ENCODE results near the gene ANKHD1.

DNA sequence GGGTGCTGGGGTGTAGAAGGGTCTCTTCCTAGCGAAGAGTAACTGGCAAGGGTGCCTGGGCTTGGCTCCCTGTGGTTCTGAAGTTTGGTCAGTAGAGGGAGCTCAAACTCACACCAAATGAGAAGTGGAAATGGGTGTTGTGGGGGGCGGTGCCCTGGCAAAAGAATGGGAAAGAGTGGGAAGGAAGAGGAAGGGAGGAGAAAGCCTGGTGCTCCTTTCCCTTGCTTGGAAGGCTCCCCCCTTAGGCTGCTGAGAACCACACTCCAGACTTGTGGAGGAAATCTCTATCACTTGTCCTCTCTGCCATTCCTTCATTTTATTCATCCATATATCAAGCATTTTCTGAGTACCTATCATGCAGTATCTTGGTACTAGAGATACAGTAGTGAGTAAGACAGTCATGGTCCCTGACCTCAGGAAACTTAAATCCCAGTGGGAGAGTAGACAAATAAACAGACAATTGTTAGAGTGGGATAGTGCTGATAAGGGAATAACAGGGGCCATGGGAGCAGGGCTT, 28.6 kb upstream of the ANKHD1 start:
- TF ChIP-seq, protein P1, sequence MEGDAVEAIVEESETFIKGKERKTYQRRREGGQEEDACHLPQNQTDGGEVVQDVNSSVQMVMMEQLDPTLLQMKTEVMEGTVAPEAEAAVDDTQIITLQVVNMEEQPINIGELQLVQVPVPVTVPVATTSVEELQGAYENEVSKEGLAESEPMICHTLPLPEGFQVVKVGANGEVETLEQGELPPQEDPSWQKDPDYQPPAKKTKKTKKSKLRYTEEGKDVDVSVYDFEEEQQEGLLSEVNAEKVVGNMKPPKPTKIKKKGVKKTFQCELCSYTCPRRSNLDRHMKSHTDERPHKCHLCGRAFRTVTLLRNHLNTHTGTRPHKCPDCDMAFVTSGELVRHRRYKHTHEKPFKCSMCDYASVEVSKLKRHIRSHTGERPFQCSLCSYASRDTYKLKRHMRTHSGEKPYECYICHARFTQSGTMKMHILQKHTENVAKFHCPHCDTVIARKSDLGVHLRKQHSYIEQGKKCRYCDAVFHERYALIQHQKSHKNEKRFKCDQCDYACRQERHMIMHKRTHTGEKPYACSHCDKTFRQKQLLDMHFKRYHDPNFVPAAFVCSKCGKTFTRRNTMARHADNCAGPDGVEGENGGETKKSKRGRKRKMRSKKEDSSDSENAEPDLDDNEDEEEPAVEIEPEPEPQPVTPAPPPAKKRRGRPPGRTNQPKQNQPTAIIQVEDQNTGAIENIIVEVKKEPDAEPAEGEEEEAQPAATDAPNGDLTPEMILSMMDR (conservative IDR thresholded peaks at IDR 0.05; ENCODE audit: low read length), result peak; percentile 87
- no peak for TF ChIP-seq EZH2phosphoT487 (IDR thresholded peaks at IDR 0.05; ENCODE audit: borderline replicate concordance, low read depth, low read length)

All from OCI-LY7 (cell line).